Right lobe of liver (tissue), 6 donors: ENCODE results near the gene DLG1. TPM values are rescaled to one million over a fixed set of nuclear protein-coding genes. Genes with fewer than 3 reads are reported as not detected.
A peak's percentile ranks its signal among the peaks of the same experiment; 100 is the strongest.

ENCODE experiments used
- ATAC-seq, 4 donors: fragments of 200-7000 bp; cut with Tn5 transposase; one replicate each; pipeline ENCODE4 v1.9.1; 2020; ENCODE audit warnings: mild to moderate bottlenecking in 4 of 4, moderate library complexity in 4 of 4
- DNase-seq, 3 donors: peaks; one replicate each; pipeline ENCODE4 v3.0.0-alpha.2; 2020
- H3K27ac ChIP-seq, 3 donors: fragments of 200-600 bp; one replicate each; pipeline ENCODE4 v1.8.0; 2022
- H3K27me3 ChIP-seq, 2 donors: fragments of 200-600 bp; one replicate each; pipeline ENCODE4 v1.8.0; 2022
- H3K36me3 ChIP-seq, 4 donors: fragments of 200-600 bp; sonication (generic) in 1 of 4; one replicate each; pipeline versions ENCODE4 v1.5.1 to v1.8.0; 2017 to 2022; ENCODE audit warnings: control low read depth in 1 of 4
- H3K4me1 ChIP-seq, 4 donors: fragments of 200-600 bp; sonication (generic) in 1 of 4; one replicate each; pipeline versions ENCODE4 v1.5.1 to v1.8.0; 2017 to 2022; ENCODE audit warnings: control low read depth in 1 of 4
- H3K4me3 ChIP-seq, 3 donors: fragments of 200-600 bp; one replicate each; pipeline ENCODE4 v1.8.0; 2022
- H3K9me3 ChIP-seq, 4 donors: fragments of 200-600 bp; sonication (generic) in 1 of 4; one replicate each; pipeline versions ENCODE4 v1.5.1 to v1.8.0; 2017 to 2022; ENCODE audit warnings: control low read depth in 1 of 4
- POLR2A ChIP-seq: fragments of 450-650 bp; IDR thresholded peaks from one replicate; pipeline ENCODE4 v1.6.1; 2017; ENCODE audit warnings: antibody characterized with exemption, mild to moderate bottlenecking
- whole genome bisulfite sequencing: methylation state at CpG from one replicate; pipeline ENCODE4 v1.1.6; 2018; ENCODE audit warnings: low coverage, low lambda C conversion rate; ENCODE audit not compliant: insufficient coverage; ENCODE audit errors: missing lambda C conversion rate; 5-methylcytosine and 5-hydroxymethylcytosine counted together
- intact Hi-C, 2 donors: fragments of 100-400 bp; cut with DNase I; formaldehyde crosslinking; loops; one replicate each; pipeline versions ENCODE4 v1.11.2 to v1.14.1; 2022
- total RNA-seq, 6 experiments: library from RNA; depleted of rRNA in 2 of 6; stranded (reverse); fragments of >200 nt in 2 of 6; fragmentation: NEBNext Ultra II Directional in 3 of 6; extraction: Animal tissue kit (Norgen Biotek cat#: 25700) in 3 of 6; gene quantifications; one replicate each; pipeline versions ENCODE4 v1.1.0 to v1.2.4, GENCODE V29; 2016 to 2023
- TF ChIP-seq, protein P1 (sequence below), 4 donors: fragments of 200-600 bp in 3 of 4; fragments of 450-650 bp in 1 of 4; IDR thresholded peaks; one replicate each; pipeline versions ENCODE4 v1.5.1 to v1.8.0; 2016 to 2022; ENCODE audit warnings: antibody characterized with exemption in 4 of 4, mild to moderate bottlenecking in 2 of 4
- donor health status: DM: no; HTN: yes; CAD: no.
- donor health status: DM: no; HTN: no; CAD: no.
- donor health status: DM: no; HTN: no; CAD: no.
- donor health status: DM: no; HTN: yes; CAD: no.
- donor health status: DM: no; HTN: yes; CAD: no.

The DLG1 gene
- total RNA-seq, 6 experiments from 2014 or later: 36.1 to 50.2 (median 44.2) TPM

GRCh38 chr3:197226179-197226578, 72.2 kb downstream of the DLG1 start:
- DNase-seq: no peak
- intact Hi-C loops: no loop called here
- 52% methylated on average over 3 of the region's 3 CpGs for WGBS
- TF ChIP-seq POLR2A: no peak
- TF ChIP-seq, protein P1, sequence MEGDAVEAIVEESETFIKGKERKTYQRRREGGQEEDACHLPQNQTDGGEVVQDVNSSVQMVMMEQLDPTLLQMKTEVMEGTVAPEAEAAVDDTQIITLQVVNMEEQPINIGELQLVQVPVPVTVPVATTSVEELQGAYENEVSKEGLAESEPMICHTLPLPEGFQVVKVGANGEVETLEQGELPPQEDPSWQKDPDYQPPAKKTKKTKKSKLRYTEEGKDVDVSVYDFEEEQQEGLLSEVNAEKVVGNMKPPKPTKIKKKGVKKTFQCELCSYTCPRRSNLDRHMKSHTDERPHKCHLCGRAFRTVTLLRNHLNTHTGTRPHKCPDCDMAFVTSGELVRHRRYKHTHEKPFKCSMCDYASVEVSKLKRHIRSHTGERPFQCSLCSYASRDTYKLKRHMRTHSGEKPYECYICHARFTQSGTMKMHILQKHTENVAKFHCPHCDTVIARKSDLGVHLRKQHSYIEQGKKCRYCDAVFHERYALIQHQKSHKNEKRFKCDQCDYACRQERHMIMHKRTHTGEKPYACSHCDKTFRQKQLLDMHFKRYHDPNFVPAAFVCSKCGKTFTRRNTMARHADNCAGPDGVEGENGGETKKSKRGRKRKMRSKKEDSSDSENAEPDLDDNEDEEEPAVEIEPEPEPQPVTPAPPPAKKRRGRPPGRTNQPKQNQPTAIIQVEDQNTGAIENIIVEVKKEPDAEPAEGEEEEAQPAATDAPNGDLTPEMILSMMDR (IDR thresholded peaks at IDR 0.05): no peak
- Histone ChIP-seq H3K4me3 (no peak overlapping the region), H3K27ac (no peak overlapping the region), H3K9me3 (no peaks in the 10 kb centered on the region), H3K27me3 (no peaks in the 10 kb centered on the region), H3K4me1 (peaks cover 0 to 46% (median 20%) of the 10 kb centered on the region in 4 donors), H3K36me3 (no peaks in the 10 kb centered on the region)
- no peak for ATAC-seq

DNA sequence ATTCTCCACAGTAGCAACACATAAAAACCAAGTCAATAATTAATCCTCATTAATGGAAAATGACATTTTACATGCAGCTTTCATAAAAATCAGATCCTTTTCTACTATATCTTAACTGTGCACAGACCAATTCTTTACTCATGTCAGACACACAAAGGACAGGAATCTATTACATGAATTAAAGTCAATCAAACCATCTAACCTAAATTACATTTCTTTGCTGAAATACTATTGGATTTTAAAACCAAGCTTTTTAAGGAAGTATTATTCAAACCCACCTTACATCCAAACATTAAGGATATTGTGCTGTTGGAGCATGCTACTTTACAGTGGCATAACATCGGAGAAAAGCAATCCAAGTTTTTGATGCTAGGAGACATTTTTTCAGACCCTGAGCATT, 72.8 kb downstream of the DLG1 start:
- no peaks in the 10 kb centered on the region for H3K36me3 ChIP-seq
- no peak for ATAC-seq
- 91% methylated on average over 1 of the region's 1 CpG for WGBS
- H3K27me3 ChIP-seq: no peaks in the 10 kb centered on the region
- TF ChIP-seq, protein P1 (IDR thresholded peaks at IDR 0.05): no peak
- TF ChIP-seq POLR2A: no peak
- no peak overlapping the region for H3K27ac ChIP-seq
- no peak for DNase-seq
- intact Hi-C loops: no loop called here
- no peak overlapping the region for H3K4me3 ChIP-seq
- peaks cover 0 to 47% (median 18%) of the 10 kb centered on the region in 4 donors for H3K4me1 ChIP-seq
- H3K9me3 ChIP-seq: no peaks in the 10 kb centered on the region

GRCh38 chr3:197224034-197224444, 74.4 kb downstream of the DLG1 start:
- TF ChIP-seq, protein P1 (IDR thresholded peaks at IDR 0.05): peak; percentile 53 to 64 (median 61)
- no peak for TF ChIP-seq POLR2A
- H3K27me3 ChIP-seq: no peaks in the 10 kb centered on the region
- DNase-seq (no peak), ATAC-seq (peak; percentile 63 to 71 (median 65))
- peaks cover 0 to 43% (median 11%) of the 10 kb centered on the region in 4 donors for H3K4me1 ChIP-seq
- intact Hi-C loops: no loop called here
- H3K27ac ChIP-seq: no peak overlapping the region
- no peaks in the 10 kb centered on the region for H3K36me3 ChIP-seq
- no peak overlapping the region for H3K4me3 ChIP-seq
- H3K9me3 ChIP-seq: no peaks in the 10 kb centered on the region

DNA sequence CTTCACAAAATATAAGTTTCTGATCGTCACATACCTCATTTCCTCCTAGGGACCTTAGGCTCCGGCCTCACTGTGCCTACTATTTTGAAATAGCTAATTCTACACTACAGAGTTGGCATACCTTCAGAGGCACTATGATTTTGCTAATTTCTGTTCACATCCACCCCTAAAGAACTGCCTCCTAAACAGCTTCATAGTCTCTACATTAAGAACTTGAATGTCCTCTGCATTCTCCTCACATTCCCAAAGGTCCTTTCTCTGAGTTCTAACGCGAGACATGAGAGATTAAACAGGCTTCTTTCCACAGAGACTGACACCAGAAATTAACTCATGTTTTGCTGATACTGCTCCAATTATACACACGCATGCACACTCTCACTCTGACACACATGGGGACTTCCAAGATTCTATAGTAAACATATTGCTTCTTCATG, 75.5 kb downstream of the DLG1 start:
- no peak overlapping the region for H3K4me3 ChIP-seq
- ATAC-seq (peak; percentile 57 to 83 (median 74)), DNase-seq (no peak)
- 15% methylated on average over 5 of the region's 5 CpGs for WGBS
- H3K27ac ChIP-seq: no peak overlapping the region
- no peaks in the 10 kb centered on the region for H3K36me3 ChIP-seq
- intact Hi-C loops: no loop called here
- TF ChIP-seq, protein P1 (IDR thresholded peaks at IDR 0.05): no peak
- TF ChIP-seq POLR2A: no peak
- no peaks in the 10 kb centered on the region for H3K27me3 ChIP-seq
- H3K9me3 ChIP-seq: no peaks in the 10 kb centered on the region
- H3K4me1 ChIP-seq: peaks cover 0 to 37% (median 6%) of the 10 kb centered on the region in 4 donors

DNA sequence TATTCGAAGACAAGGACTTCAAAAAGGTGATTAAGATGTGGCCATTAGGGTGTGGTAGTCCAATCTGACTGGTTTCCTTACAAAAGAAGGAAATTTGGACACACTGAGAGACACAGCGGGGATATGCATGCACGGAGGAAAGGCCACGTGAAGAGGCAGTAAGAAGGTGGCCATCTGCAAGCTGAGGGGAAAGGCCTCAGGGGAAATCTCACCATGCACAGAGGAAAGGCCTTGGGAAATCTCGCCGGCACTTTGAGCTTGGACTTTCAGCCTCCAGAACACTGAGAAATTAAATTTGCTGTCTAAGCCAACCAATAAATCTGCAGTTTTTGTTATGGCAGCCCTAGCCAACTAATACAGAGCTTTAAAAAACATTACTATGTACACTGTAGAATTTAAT, 78.8 kb downstream of the DLG1 start:
- 58% methylated on average over 5 of the region's 6 CpGs for whole genome bisulfite sequencing
- Histone ChIP-seq H3K27ac (no peak overlapping the region), H3K27me3 (no peaks in the 10 kb centered on the region), H3K4me1 (peaks cover 0 to 32% (median 4%) of the 10 kb centered on the region in 4 donors), H3K9me3 (no peaks in the 10 kb centered on the region), H3K36me3 (no peaks in the 10 kb centered on the region), H3K4me3 (no peak overlapping the region)
- no peak for DNase-seq
- intact Hi-C loops: no loop called here
- peak; percentile 18 to 56 (median 25) for ATAC-seq
- TF ChIP-seq POLR2A: no peak
- TF ChIP-seq, protein P1 (IDR thresholded peaks at IDR 0.05): no peak
